ENCODE data around the gene DBP. TPM values are rescaled to one million over a fixed set of nuclear protein-coding genes. Genes with fewer than 3 reads are reported as not detected.
A peak's percentile ranks its signal among the peaks of the same experiment; 100 is the strongest.

The DBP gene
- total and polyA plus RNA-seq, 2 of the 13 experiments (the other 11 are each of a cell fraction or from before 2014, with no cell fraction given) = 1.7 to 5.8 TPM

DNA sequence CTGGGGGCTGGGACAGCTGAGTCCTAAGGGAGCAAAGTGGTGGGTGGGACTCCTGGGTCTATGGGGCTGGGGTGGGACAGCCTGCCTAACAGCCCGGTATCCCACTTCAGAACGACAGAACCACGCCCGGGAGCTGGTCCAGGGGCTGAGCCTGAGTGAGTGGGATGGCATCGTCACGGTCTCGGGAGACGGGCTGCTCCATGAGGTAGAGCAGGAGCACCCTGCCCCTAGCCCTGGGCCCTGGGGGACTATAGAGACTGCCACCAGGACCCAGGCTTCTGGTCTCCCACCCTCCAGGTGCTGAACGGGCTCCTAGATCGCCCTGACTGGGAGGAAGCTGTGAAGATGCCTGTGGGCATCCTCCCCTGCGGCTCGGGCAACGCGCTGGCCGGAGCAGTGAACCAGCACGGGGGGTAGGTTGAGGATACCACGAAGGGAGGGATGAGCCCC, 9.3 kb downstream of the DBP start (continued):
- TF ChIP-seq ZNF263 (CRISPR knock-in tag; IDR thresholded peaks at IDR 0.05) = no peak
- TF ChIP-seq IRX3 (CRISPR knock-in tag; IDR thresholded peaks at IDR 0.05; ENCODE audit: borderline replicate concordance, low read depth) = no peak

DNA sequence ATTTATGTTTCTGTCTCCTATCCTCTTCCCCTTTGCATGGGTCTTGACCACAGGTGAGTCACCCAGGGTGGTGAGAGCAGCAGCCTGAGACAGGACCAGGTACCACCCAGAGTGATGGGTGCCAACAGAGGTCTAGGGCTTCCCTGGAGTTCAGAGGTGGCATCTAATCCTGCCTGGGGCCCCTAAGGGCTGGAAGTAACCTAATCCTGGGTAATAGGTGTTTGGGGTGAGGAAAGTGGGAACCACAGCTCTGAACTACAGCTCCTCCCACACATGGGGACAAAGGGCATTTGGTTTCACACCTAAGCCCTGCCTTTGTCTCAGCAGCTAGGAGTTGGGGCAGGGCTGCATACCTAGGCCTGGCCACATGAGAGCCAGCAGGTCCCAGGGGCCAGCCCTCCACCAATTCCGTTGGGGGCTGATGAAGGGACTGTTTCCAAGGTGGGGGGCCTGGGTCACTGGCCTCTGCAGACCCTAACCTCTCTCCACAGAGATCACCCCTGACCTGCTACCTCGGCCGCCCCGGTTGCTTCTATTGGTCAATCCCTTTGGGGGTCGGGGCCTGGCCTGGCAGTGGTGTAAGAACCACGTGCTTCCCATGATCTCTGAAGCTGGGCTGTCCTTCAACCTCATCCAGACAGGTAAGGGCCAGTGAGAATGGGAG, 9.8 kb downstream of the DBP start:
- WGBS (ENCODE audit: low lambda C conversion rate) = no CpG with 5 or more reads among the region's 6 CpGs
- peak; percentile 73 for DNase-seq (ENCODE audit: low spot score)
- TSS peak; percentile 41 for BruUV-seq (replicated peaks)
- H3K9me3 ChIP-seq (ENCODE audit: low read length) = no peaks in the 10 kb centered on the region
- H3K4me3 ChIP-seq (replicated peaks in 1 of 3; ENCODE audit: insufficient read depth in 1 of 3, low read depth in 2 of 3, low read length in 3 of 3) = no peak overlapping the region
- intact Hi-C loops (cut with micrococcal nuclease; ENCODE audit: unreplicated experiment) (no loop called here), in situ Hi-C loops (cut with HindIII; ENCODE audit: extremely low pct_ligation_motif_present, low pct_unique_long_range_greater_than_20kb) (no loop called here)
- peaks cover 52% of the 10 kb centered on the region for H3K4me1 ChIP-seq (ENCODE audit: insufficient read depth, low read length)
- no peaks in the 10 kb centered on the region for H3K27me3 ChIP-seq (ENCODE audit: control insufficient read depth in 1 of 2, insufficient read depth in 2 of 2, low read length in 2 of 2)
- CTCF ChIA-PET (ENCODE audit: low intra/inter-chr PET ratio, low total read pairs) = no interaction called here
- no peaks in the 10 kb centered on the region for H3K79me2 ChIP-seq (ENCODE audit: insufficient read depth, low read length)
- ATAC-seq = peak; percentile 58
- H3K27ac ChIP-seq (ENCODE audit: extremely low read length, insufficient read depth, low read length) = peak overlapping the region; percentile 69
- H3K36me3 ChIP-seq (replicated peaks in 1 of 2; ENCODE audit: control insufficient read depth in 1 of 2, insufficient read depth in 2 of 2, low read length in 2 of 2) = no peaks in the 10 kb centered on the region
- peak overlapping the region; percentile 32; the same call in 1 of the 2 replicates for H3K4me2 ChIP-seq (ENCODE audit: low read depth, low read length)
- no peaks in the 10 kb centered on the region for H4K20me1 ChIP-seq (ENCODE audit: insufficient read depth, low read length)
- FAIRE-seq = peak; percentile 43
- POLR2A ChIA-PET = interaction anchor here (0.9 to 1.8 kb wide), 3 partner anchors 8 to 19 kb away, joined by 4 to 20 read pairs (median 4); partner anchors contain the start of genes DBP, RPL18 and SPHK2
- H3K9ac ChIP-seq (ENCODE audit: insufficient read depth, low read depth, low read length) = peak overlapping the region; percentile 26
- no peak overlapping the region for H2AFZ ChIP-seq (ENCODE audit: low read length)
- TF ChIP-seq SOX5 (CRISPR knock-in tag; IDR thresholded peaks at IDR 0.05; ENCODE audit: borderline replicate concordance) = peak; percentile 75
- TF ChIP-seq, protein P1, sequence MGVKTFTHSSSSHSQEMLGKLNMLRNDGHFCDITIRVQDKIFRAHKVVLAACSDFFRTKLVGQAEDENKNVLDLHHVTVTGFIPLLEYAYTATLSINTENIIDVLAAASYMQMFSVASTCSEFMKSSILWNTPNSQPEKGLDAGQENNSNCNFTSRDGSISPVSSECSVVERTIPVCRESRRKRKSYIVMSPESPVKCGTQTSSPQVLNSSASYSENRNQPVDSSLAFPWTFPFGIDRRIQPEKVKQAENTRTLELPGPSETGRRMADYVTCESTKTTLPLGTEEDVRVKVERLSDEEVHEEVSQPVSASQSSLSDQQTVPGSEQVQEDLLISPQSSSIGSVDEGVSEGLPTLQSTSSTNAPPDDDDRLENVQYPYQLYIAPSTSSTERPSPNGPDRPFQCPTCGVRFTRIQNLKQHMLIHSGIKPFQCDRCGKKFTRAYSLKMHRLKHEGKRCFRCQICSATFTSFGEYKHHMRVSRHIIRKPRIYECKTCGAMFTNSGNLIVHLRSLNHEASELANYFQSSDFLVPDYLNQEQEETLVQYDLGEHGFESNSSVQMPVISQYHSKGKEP (CRISPR knock-in tag; IDR thresholded peaks at IDR 0.05) = no peak
- 0 out of 2 replicates have a peak, but pooled peaks have one; percentile 38 for TF ChIP-seq KDM6A (CRISPR knock-in tag; IDR thresholded peaks at IDR 0.05; ENCODE audit: low read depth)
- TF ChIP-seq YEATS4 (CRISPR knock-in tag; IDR thresholded peaks at IDR 0.05; ENCODE audit: borderline replicate concordance) = peak; percentile 39; the same call in 1 of the 2 replicates
- peak; percentile 71; the same call in 1 of the 2 replicates for TF ChIP-seq ZFP90 (CRISPR knock-in tag; IDR thresholded peaks at IDR 0.05; ENCODE audit: borderline replicate concordance)
- peak; percentile 34; the same call in 1 of the 2 replicates for TF ChIP-seq RAD21 (CRISPR knock-in tag; IDR thresholded peaks at IDR 0.05)
- TF ChIP-seq TCF7 (IDR thresholded peaks at IDR 0.05; ENCODE audit: low read depth) = no peak
- TF ChIP-seq ZNF263 (CRISPR knock-in tag; IDR thresholded peaks at IDR 0.05) = peak; percentile 32; the same call in 1 of the 2 replicates
- 0 out of 2 replicates have a peak, but pooled peaks have one; percentile 30 for TF ChIP-seq KAT8 (CRISPR knock-in tag; IDR thresholded peaks at IDR 0.05)
- peak; percentile 18 to 31; a peak in 1 of 4 replicates for TF ChIP-seq POLR2A (IDR thresholded peaks at IDR 0.05; ENCODE audit: insufficient read depth in 1 of 2, low read depth in 2 of 2, low read length in 2 of 2)
- 0 out of 2 replicates have a peak, but pooled peaks have one; percentile 26 for TF ChIP-seq TOPORS (CRISPR knock-in tag; IDR thresholded peaks at IDR 0.05)
- TF ChIP-seq TBX2 (CRISPR knock-in tag; IDR thresholded peaks at IDR 0.05; ENCODE audit: borderline replicate concordance) = peak; percentile 94
- peak; percentile 87 for TF ChIP-seq TBX3 (IDR thresholded peaks at IDR 0.05; ENCODE audit: borderline replicate concordance)
- 0 out of 2 replicates have a peak, but pooled peaks have one; percentile 19 for TF ChIP-seq RBFOX2 (IDR thresholded peaks at IDR 0.05; ENCODE audit: low read depth, low read length)
- 0 out of 2 replicates have a peak, but pooled peaks have one; percentile 34 for TF ChIP-seq RFXAP (CRISPR knock-in tag; IDR thresholded peaks at IDR 0.05; ENCODE audit: borderline replicate concordance)
- no peak for TF ChIP-seq ZNF773 (CRISPR knock-in tag; IDR thresholded peaks at IDR 0.05; ENCODE audit: borderline replicate concordance)
- TF ChIP-seq SSRP1 (CRISPR knock-in tag; IDR thresholded peaks at IDR 0.05) = no peak
- TF ChIP-seq, protein P2, sequence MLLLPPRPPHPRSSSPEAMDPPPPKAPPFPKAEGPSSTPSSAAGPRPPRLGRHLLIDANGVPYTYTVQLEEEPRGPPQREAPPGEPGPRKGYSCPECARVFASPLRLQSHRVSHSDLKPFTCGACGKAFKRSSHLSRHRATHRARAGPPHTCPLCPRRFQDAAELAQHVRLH (CRISPR knock-in tag; IDR thresholded peaks at IDR 0.05; ENCODE audit: borderline replicate concordance, low read depth) = peak; percentile 26; the same call in 1 of the 2 replicates

Data from HepG2 (cell line).